ENCODE results near the gene ZBTB48.
"Not testable (repeated sequence)": the region's sequence is repeated elsewhere in the genome, so short reads cannot be mapped to it uniquely, and the experiment has no call there.

Gene ZBTB48

DNA sequence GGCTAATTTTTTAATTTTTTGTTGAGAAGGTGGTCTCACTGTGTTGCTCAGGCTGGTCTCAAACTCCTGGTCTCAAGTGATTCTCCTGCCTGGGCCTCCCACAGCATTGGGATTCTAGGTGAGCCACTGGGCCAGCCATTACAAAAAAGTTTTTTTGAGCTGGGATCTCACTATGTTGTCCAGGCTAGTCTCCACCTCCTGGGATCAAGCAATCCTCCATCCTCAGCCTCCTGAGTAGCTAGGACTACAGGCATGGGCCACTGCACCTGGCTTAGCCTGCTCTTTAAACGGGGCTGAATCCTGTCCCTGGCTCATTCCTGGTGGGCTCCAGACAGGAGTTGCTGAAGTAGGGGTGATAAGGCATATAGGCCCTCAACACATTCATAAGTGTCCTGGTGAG is 22.2 kb upstream of the ZBTB48 start:
- TF ChIP-seq, protein P1, sequence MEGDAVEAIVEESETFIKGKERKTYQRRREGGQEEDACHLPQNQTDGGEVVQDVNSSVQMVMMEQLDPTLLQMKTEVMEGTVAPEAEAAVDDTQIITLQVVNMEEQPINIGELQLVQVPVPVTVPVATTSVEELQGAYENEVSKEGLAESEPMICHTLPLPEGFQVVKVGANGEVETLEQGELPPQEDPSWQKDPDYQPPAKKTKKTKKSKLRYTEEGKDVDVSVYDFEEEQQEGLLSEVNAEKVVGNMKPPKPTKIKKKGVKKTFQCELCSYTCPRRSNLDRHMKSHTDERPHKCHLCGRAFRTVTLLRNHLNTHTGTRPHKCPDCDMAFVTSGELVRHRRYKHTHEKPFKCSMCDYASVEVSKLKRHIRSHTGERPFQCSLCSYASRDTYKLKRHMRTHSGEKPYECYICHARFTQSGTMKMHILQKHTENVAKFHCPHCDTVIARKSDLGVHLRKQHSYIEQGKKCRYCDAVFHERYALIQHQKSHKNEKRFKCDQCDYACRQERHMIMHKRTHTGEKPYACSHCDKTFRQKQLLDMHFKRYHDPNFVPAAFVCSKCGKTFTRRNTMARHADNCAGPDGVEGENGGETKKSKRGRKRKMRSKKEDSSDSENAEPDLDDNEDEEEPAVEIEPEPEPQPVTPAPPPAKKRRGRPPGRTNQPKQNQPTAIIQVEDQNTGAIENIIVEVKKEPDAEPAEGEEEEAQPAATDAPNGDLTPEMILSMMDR (IDR thresholded peaks at IDR 0.05; ENCODE audit: extremely low read depth, missing control alignments): no peak
- no peak for DNase-seq (ENCODE audit: low spot score)

DNA sequence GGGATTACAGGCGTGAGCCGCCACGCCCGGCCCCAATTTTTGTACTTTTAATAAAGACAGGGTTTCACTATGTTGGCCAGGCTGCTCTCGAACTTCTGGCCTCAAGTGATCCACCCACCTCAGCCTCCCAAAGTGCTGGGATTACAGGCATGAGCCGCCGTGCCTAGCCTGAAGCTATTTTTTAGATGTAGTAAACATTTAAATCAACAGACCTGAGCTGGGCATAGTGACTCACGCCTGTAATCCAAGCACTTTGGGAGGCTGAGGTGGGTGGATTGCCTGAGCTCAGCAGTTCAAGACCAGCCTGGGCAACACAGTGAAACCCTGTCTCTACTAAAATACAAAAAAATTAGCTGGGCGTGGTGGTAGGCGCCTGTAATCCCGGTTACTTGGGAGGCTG is 20.6 kb upstream of the ZBTB48 start:
- DNase-seq (ENCODE audit: low spot score): not testable (repeated sequence)

DNA sequence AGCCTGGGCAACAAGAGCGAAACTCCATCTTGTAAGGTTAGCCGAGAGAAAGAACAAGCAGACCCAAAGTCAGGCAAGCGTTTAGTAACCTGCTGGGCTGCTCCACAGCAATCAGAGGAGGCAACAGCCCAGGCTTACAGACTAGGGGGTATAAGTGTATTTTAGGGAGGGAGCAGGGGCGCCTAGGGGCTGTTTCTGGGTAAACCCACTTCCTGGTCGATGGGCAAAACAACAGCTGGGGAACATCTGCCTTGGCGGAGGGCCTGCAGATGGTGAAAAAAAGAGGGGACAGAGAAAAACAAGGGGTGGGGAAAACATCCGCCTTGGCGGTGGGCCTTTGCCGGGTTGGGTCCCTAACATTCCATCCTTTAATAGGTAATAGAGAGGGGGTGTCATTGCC is 19.5 kb upstream of the ZBTB48 start:
- DNase-seq (ENCODE audit: low spot score): no peak
- TF ChIP-seq, protein P1 (IDR thresholded peaks at IDR 0.05; ENCODE audit: extremely low read depth, missing control alignments): no peak

DNA sequence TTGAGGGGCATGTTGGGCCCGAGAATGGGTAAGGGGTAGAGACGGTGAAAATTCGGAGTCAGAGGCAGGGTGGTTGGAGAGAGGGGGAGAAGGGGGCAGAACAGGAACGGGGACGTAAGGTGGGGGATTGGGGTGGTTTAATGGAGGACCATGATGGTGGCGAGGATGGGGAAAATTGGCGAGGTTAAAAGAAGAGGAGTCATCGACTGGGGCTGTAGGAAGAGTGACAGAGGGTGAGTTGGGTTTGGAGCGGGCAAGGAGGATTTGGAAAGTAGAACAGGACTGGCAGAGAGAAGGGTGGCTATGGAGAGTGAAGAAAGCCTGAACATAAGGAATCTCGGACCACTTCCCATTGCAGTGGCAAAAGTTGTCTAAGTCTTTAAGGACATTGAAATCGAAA is 10.8 kb upstream of the ZBTB48 start:
- DNase-seq (ENCODE audit: low spot score): no peak
- TF ChIP-seq, protein P1 (IDR thresholded peaks at IDR 0.05; ENCODE audit: extremely low read depth, missing control alignments): no peak

DNA sequence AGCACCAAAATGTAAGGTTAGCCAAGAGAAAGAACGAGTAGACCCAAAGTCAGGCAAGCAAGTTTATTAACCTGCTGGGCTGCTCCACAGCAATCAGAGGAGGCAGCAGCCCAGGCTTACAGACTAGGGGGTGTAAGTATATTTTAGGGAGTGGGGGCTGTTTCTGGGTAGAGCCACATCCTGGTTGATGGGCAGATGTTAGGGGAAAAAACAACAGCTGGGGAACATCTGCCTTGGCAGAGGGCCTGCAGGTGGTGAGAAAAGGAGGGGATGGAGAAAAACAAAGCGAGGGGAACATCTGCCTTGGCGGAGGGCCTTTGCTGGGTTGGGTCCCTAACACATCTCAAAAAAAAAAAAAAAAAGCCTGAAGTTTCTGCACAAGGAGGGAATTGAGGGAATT is 9.7 kb upstream of the ZBTB48 start:
- no peak for DNase-seq (ENCODE audit: low spot score)
- TF ChIP-seq, protein P1 (IDR thresholded peaks at IDR 0.05; ENCODE audit: extremely low read depth, missing control alignments): no peak

DNA sequence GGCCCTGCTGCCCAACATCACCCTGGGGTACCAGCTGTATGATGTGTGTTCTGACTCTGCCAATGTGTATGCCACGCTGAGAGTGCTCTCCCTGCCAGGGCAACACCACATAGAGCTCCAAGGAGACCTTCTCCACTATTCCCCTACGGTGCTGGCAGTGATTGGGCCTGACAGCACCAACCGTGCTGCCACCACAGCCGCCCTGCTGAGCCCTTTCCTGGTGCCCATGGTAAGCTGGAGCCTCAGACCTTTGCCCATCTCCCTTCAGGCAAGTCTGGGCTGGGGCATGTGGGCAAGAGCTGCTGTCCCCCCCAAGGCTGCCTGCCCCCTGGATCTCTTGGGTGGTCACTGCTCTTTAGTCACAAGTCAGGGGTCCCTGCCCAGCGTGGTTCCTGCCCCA is 8.8 kb upstream of the ZBTB48 start:
- TF ChIP-seq, protein P1 (IDR thresholded peaks at IDR 0.05; ENCODE audit: extremely low read depth, missing control alignments): no peak
- DNase-seq (ENCODE audit: low spot score): no peak

DNA sequence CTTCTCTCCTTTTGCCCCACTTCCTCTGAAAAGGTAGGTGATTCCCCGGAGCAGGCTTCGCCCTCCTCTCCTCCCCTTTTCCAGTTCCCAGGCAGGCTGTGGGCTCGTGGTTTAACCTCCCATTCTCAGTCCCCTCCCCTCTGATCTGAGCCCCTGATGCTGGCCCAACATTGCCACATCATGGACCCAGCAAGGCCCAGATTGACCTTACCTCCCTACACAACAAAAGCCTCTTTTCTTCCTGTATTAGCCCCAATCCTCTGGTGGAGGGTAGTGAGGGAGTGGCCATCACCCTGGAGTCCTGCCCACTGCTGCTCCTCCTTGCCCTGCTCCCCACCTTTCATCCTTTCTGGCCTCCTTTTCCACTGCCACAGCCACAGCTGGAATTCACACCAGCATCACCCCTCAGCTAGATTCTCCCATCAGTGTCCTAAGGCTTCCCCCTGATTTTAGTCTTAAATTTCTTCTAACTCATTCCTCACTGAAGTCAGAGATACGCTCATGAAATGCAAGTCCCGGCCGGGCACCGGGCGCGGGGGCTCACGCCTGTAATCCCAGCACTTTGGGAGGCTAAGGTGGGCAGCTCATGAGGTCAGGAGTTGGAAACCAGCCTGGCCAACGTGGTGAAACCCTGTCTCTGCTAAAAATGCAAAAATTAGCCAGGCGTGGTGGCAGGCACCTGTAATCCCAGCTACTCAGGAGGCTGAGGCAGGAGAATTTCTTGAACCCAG is 7.0 kb upstream of the ZBTB48 start:
- TF ChIP-seq, protein P1 (IDR thresholded peaks at IDR 0.05; ENCODE audit: extremely low read depth, missing control alignments): no peak
- no peak for DNase-seq (ENCODE audit: low spot score)

DNA sequence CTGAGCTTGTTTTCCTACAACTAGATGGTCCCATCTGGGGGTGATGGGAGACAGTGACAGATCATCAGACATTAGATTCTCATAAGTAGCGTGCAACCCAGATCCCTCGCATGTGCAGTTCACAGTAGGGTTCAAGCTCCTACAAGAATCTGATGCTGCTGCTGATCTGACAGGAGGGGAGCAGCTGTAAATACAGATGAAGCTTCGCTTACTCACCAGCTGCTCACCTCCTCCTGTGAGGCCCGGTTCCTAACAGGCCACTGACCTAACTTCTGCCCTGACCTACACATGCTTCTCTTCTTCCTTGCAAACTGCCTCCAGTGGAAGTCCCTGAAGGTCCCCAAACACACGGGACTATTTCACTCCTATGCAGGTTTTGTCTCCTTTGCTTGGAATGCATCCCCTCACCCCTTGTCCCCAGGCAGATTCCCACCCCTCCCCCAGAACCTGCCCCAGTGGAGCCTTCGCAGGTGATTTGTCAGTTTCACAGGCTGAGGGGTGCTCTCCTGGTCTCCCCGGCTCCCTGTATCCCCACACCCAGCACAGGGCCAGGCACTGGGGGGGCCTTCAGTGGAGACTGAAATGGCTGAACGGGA is 5.7 kb upstream of the ZBTB48 start:
- TF ChIP-seq, protein P1 (IDR thresholded peaks at IDR 0.05; ENCODE audit: extremely low read depth, missing control alignments): no peak
- DNase-seq (ENCODE audit: low spot score): no peak

Data from GM20000 (cell line).